ENCODE data around the gene NR4A3.

NR4A3 gene

GRCh38 chr9:99878651-99879050 is 57.0 kb downstream of the NR4A3 start:
- H3K27ac ChIP-seq, result no peak overlapping the region
- TF ChIP-seq, protein P1, sequence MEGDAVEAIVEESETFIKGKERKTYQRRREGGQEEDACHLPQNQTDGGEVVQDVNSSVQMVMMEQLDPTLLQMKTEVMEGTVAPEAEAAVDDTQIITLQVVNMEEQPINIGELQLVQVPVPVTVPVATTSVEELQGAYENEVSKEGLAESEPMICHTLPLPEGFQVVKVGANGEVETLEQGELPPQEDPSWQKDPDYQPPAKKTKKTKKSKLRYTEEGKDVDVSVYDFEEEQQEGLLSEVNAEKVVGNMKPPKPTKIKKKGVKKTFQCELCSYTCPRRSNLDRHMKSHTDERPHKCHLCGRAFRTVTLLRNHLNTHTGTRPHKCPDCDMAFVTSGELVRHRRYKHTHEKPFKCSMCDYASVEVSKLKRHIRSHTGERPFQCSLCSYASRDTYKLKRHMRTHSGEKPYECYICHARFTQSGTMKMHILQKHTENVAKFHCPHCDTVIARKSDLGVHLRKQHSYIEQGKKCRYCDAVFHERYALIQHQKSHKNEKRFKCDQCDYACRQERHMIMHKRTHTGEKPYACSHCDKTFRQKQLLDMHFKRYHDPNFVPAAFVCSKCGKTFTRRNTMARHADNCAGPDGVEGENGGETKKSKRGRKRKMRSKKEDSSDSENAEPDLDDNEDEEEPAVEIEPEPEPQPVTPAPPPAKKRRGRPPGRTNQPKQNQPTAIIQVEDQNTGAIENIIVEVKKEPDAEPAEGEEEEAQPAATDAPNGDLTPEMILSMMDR (conservative IDR thresholded peaks at IDR 0.05), result no peak

GRCh38 chr9:99881769-99882168 is 60.1 kb downstream of the NR4A3 start:
- no peak overlapping the region for H3K27ac ChIP-seq
- TF ChIP-seq, protein P1 (conservative IDR thresholded peaks at IDR 0.05), result no peak

- TF ChIP-seq, protein P1 (conservative IDR thresholded peaks at IDR 0.05), result no peak
- H3K27ac ChIP-seq, result no peak overlapping the region
Measured at GRCh38 chr9:99885747-99886146, 64.1 kb downstream of the NR4A3 start.

DNA sequence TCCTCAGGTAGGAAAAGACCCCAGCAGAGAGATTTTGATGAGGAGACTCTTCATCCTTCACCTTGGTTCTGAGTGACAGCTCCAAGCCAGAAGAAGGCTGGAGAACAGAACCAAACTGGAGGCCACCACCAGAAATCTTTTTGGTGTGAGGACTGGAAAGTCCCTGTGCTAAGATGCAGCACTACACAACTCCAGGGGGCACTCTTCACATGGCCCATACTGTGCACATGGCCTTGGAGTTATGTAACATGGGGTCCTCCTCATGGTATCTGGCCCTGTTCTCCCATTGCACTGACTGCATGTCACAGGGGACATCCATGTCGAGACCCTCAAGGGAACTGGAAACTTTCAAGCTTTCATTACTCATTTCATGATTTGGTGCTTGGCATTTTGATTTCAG is 67.4 kb downstream of the NR4A3 start:
- no peak overlapping the region for H3K27ac ChIP-seq
- TF ChIP-seq, protein P1 (conservative IDR thresholded peaks at IDR 0.05), result no peak

- TF ChIP-seq, protein P1 (conservative IDR thresholded peaks at IDR 0.05), result no peak
- H3K27ac ChIP-seq, result no peak overlapping the region
Measured at GRCh38 chr9:99894826-99895225, 73.1 kb downstream of the NR4A3 start.

- TF ChIP-seq, protein P1 (conservative IDR thresholded peaks at IDR 0.05), result no peak
- H3K27ac ChIP-seq, result no peak overlapping the region
Measured at GRCh38 chr9:99895510-99895909, 73.8 kb downstream of the NR4A3 start.

DNA sequence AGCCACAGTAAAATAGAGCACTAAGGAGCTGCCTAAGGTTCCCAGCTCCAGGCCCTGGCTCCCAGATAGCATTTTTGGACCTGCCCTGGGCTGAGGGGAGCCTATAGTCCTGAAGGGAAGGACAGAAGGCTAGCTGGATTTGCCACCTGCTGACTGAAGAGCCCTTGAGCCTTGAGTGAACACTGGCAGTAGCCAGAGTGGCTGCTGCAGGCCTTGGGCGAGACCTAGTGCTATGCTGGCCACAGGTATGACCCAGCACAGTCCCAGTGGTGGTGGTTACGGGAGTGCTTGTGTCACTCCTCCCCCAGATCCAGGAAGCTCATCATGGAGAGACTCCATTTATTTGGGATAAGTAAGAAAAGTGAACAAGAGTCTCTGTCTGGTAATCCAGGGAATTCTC is 74.4 kb downstream of the NR4A3 start:
- no peak overlapping the region for H3K27ac ChIP-seq
- TF ChIP-seq, protein P1 (conservative IDR thresholded peaks at IDR 0.05), result no peak

DNA sequence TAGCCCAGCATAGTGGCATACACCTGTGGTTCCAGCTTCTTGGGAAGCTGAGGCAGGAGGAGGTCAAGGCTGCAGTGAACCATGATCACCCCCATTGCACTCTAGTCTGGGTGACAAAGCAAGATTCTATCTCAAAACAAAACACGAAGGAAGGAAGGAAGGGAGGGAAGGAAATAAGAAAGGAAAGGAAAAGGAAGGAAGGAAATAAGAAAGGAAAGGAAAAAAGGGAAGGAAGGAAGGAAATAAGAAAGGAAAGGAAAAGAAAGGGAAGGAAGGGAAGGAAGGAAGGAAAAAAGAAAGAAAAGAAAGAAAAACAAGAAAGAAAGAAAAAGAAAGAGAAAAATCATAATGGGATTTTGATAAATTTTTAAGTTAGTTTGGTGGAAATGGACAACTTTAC is 81.7 kb downstream of the NR4A3 start:
- TF ChIP-seq, protein P1 (conservative IDR thresholded peaks at IDR 0.05), result no peak
- no peak overlapping the region for H3K27ac ChIP-seq
